IMR-90 (cell line): ENCODE measurements around the gene CEP128.

Experiments
- BHLHE40 ChIP-seq: fragments of 150-350 bp; IDR thresholded peaks from 2 replicates; pipeline ENCODE4 v1.6.1; 2016; ENCODE audit warnings: mild to moderate bottlenecking, low read depth, low read length
- CEBPB ChIP-seq: IDR thresholded peaks from 2 replicates; pipeline ENCODE4 v1.6.1; 2012; ENCODE audit warnings: low read depth, low read length, improper control_type of control experiment
- CHD1 ChIP-seq: IDR thresholded peaks from 2 replicates; pipeline ENCODE4 v1.6.1; 2012; ENCODE audit warnings: low read depth, low read length, improper control_type of control experiment
- MAFK ChIP-seq: IDR thresholded peaks from 2 replicates; pipeline ENCODE4 v1.6.1; 2012; ENCODE audit warnings: low read depth, low read length, improper control_type of control experiment
- MAZ ChIP-seq: IDR thresholded peaks from 2 replicates; pipeline ENCODE4 v1.6.1; 2012; ENCODE audit warnings: low read depth, mild to moderate bottlenecking, low read length, improper control_type of control experiment, moderate library complexity, borderline replicate concordance
- NFE2L2 ChIP-seq: fragments of 150-350 bp; IDR thresholded peaks from 2 replicates; pipeline ENCODE4 v1.6.1; 2016; ENCODE audit warnings: low read depth, mild to moderate bottlenecking, low read length
- POLR2A ChIP-seq: IDR thresholded peaks from 2 replicates; pipeline ENCODE4 v1.6.1; 2012; ENCODE audit warnings: mild to moderate bottlenecking, low read depth, low read length
- RAD21 ChIP-seq: IDR thresholded peaks from 2 replicates; pipeline ENCODE4 v1.6.1; 2012; ENCODE audit warnings: low read length, improper control_type of control experiment
- RCOR1 ChIP-seq: IDR thresholded peaks from 2 replicates; pipeline ENCODE4 v1.6.1; 2012; ENCODE audit warnings: mild to moderate bottlenecking, low read length, improper control_type of control experiment; ENCODE audit not compliant: insufficient replicate concordance
- RFX5 ChIP-seq: IDR thresholded peaks from 2 replicates; pipeline ENCODE4 v1.8.0; 2012; ENCODE audit warnings: low read depth, mild to moderate bottlenecking, low read length, moderate library complexity
- USF2 ChIP-seq: fragments of 150-350 bp; IDR thresholded peaks from 2 replicates; pipeline ENCODE4 v1.6.1; 2017; ENCODE audit warnings: mild to moderate bottlenecking, antibody characterized with exemption, low read length, low read depth
- TF ChIP-seq, protein P1 (sequence below): fragments of 150-350 bp; IDR thresholded peaks from 2 replicates; pipeline ENCODE4 v1.6.1; 2016; ENCODE audit warnings: low read depth, mild to moderate bottlenecking, low read length, moderate library complexity, borderline replicate concordance
- TF ChIP-seq, protein P2 (sequence below): conservative IDR thresholded peaks from 2 replicates; pipeline ENCODE4 v1.5.1; 2012; ENCODE audit warnings: mild to moderate bottlenecking, low read depth, low read length, improper control_type of control experiment

GRCh38 chr14:80629606-80630005 is 311.9 kb downstream of the CEP128 start:
- TF ChIP-seq, protein P1, sequence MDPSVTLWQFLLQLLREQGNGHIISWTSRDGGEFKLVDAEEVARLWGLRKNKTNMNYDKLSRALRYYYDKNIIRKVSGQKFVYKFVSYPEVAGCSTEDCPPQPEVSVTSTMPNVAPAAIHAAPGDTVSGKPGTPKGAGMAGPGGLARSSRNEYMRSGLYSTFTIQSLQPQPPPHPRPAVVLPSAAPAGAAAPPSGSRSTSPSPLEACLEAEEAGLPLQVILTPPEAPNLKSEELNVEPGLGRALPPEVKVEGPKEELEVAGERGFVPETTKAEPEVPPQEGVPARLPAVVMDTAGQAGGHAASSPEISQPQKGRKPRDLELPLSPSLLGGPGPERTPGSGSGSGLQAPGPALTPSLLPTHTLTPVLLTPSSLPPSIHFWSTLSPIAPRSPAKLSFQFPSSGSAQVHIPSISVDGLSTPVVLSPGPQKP = no peak
- TF ChIP-seq, protein P2, sequence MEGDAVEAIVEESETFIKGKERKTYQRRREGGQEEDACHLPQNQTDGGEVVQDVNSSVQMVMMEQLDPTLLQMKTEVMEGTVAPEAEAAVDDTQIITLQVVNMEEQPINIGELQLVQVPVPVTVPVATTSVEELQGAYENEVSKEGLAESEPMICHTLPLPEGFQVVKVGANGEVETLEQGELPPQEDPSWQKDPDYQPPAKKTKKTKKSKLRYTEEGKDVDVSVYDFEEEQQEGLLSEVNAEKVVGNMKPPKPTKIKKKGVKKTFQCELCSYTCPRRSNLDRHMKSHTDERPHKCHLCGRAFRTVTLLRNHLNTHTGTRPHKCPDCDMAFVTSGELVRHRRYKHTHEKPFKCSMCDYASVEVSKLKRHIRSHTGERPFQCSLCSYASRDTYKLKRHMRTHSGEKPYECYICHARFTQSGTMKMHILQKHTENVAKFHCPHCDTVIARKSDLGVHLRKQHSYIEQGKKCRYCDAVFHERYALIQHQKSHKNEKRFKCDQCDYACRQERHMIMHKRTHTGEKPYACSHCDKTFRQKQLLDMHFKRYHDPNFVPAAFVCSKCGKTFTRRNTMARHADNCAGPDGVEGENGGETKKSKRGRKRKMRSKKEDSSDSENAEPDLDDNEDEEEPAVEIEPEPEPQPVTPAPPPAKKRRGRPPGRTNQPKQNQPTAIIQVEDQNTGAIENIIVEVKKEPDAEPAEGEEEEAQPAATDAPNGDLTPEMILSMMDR = no peak
- TF ChIP-seq BHLHE40 (no peak), POLR2A (no peak), NFE2L2 (no peak), USF2 (no peak), CHD1 (no peak), RCOR1 (no peak), MAZ (no peak), CEBPB (no peak), RAD21 (no peak), MAFK (no peak), RFX5 (no peak)
